Measurements from ENCODE around the gene SPEN.

Gene SPEN

DNA sequence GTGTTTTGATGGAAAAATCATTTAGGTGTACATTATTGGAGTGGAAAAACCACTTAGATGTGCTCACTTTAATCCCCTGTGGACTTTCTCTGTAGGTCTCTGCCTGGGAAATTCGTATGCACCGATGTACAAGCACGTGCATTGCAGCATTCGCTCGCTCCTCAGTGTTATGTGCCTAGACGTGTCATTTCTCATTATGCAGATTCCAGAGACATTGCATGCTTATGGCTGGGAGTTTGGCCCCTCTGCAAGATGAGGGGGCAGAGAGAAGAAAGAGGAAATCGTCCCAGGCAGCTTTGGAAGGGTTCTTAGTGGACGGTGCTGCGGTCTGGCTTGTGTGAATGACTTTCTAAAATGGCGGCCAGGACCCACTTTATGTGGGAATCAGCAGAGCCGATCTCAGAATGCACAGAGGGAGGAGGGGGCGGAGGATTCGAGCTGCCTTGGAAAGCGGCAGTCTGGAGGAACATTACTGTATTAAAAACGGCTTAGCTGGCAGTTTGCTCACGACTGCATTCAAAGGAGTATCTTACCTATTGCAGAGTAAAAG is 2.3 kb downstream of the SPEN start (continued):
- TF ChIP-seq, protein P1, sequence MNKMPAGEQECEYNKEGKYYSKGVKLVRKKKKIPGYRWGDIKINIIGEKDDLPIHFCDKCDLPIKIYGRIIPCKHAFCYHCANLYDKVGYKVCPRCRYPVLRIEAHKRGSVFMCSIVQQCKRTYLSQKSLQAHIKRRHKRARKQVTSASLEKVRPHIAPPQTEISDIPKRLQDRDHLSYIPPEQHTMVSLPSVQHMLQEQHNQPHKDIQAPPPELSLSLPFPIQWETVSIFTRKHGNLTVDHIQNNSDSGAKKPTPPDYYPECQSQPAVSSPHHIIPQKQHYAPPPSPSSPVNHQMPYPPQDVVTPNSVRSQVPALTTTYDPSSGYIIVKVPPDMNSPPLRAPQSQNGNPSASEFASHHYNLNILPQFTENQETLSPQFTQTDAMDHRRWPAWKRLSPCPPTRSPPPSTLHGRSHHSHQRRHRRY (tag by site-specific recombination; IDR thresholded peaks at IDR 0.05) = no peak
- TF ChIP-seq KLF9 (tag by site-specific recombination; IDR thresholded peaks at IDR 0.05; ENCODE audit: low read depth) = peak; percentile 7; the same call in 1 of the 2 replicates
- TF ChIP-seq ZNF18 (tag by site-specific recombination; IDR thresholded peaks at IDR 0.05) = peak; percentile 54
- peak; percentile 76 for TF ChIP-seq ZNF335 (tag by site-specific recombination; conservative IDR thresholded peaks at IDR 0.05)
- peak; percentile 83 for TF ChIP-seq ZNF2 (tag by site-specific recombination; IDR thresholded peaks at IDR 0.05)
- TF ChIP-seq KLF8 (tag by site-specific recombination; IDR thresholded peaks at IDR 0.05) = peak; percentile 12; the same call in 1 of the 2 replicates
- peak; percentile 32; the same call in 1 of the 2 replicates for TF ChIP-seq REPIN1 (tag by site-specific recombination; IDR thresholded peaks at IDR 0.05; ENCODE audit: low read depth)
- TF ChIP-seq ZNF391 (tag by site-specific recombination; IDR thresholded peaks at IDR 0.05; ENCODE audit: borderline replicate concordance, low read depth) = no peak
- peak; percentile 78 for TF ChIP-seq YY1 (tag by site-specific recombination; IDR thresholded peaks at IDR 0.05)
- TF ChIP-seq ZNF580 (tag by site-specific recombination; IDR thresholded peaks at IDR 0.05) = no peak; the same call in 1 of the 2 replicates
- TF ChIP-seq ZNF24 (tag by site-specific recombination; IDR thresholded peaks at IDR 0.05) = peak; percentile 60; the same call in 1 of the 2 replicates
- TF ChIP-seq MYNN (tag by site-specific recombination; IDR thresholded peaks at IDR 0.05; ENCODE audit: borderline replicate concordance) = no peak
- no peak for TF ChIP-seq ZFP3 (tag by site-specific recombination; IDR thresholded peaks at IDR 0.05; ENCODE audit: low read depth)
- peak; percentile 93 for TF ChIP-seq ZBTB17 (tag by site-specific recombination; IDR thresholded peaks at IDR 0.05)
- TF ChIP-seq ZNF660 (tag by site-specific recombination; IDR thresholded peaks at IDR 0.05) = peak; percentile 56; the same call in 1 of the 2 replicates
- peak; percentile 67; the same call in 1 of the 2 replicates for TF ChIP-seq PRDM4 (tag by site-specific recombination; IDR thresholded peaks at IDR 0.05)
- TF ChIP-seq SP3 (tag by site-specific recombination; IDR thresholded peaks at IDR 0.05) = peak; percentile 37; the same call in 1 of the 2 replicates
- TF ChIP-seq TRIM28 (IDR thresholded peaks at IDR 0.05; ENCODE audit: borderline replicate concordance, low read length) = peak; percentile 80; the same call in 1 of the 2 replicates
- peak; percentile 6; the same call in 1 of the 2 replicates for TF ChIP-seq IKZF3 (tag by site-specific recombination; IDR thresholded peaks at IDR 0.05)
- 0 out of 2 replicates have a peak, but pooled peaks have one; percentile 13 for TF ChIP-seq SP7 (tag by site-specific recombination; IDR thresholded peaks at IDR 0.05)
- peak; percentile 69 for TF ChIP-seq ZXDB (tag by site-specific recombination; IDR thresholded peaks at IDR 0.05)
- TF ChIP-seq PRDM1 (tag by site-specific recombination; IDR thresholded peaks at IDR 0.05) = peak; percentile 97
- TF ChIP-seq WT1 (tag by site-specific recombination; IDR thresholded peaks at IDR 0.05) = 0 out of 2 replicates have a peak, but pooled peaks have one; percentile 7
- no peak for TF ChIP-seq ZFP37 (tag by site-specific recombination; IDR thresholded peaks at IDR 0.05)
- TF ChIP-seq, protein P2, sequence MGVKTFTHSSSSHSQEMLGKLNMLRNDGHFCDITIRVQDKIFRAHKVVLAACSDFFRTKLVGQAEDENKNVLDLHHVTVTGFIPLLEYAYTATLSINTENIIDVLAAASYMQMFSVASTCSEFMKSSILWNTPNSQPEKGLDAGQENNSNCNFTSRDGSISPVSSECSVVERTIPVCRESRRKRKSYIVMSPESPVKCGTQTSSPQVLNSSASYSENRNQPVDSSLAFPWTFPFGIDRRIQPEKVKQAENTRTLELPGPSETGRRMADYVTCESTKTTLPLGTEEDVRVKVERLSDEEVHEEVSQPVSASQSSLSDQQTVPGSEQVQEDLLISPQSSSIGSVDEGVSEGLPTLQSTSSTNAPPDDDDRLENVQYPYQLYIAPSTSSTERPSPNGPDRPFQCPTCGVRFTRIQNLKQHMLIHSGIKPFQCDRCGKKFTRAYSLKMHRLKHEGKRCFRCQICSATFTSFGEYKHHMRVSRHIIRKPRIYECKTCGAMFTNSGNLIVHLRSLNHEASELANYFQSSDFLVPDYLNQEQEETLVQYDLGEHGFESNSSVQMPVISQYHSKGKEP (tag by site-specific recombination; IDR thresholded peaks at IDR 0.05) = peak; percentile 90
- TF ChIP-seq ZFHX2 (tag by site-specific recombination; conservative IDR thresholded peaks at IDR 0.05) = peak; percentile 33
- 0 out of 2 replicates have a peak, but pooled peaks have one; percentile 26 for TF ChIP-seq MZF1 (tag by site-specific recombination; IDR thresholded peaks at IDR 0.05; ENCODE audit: borderline replicate concordance)
- no peak for TF ChIP-seq ZNF248 (tag by site-specific recombination; IDR thresholded peaks at IDR 0.05)
- TF ChIP-seq SP2 (tag by site-specific recombination; IDR thresholded peaks at IDR 0.05) = 0 out of 2 replicates have a peak, but pooled peaks have one; percentile 2
- TF ChIP-seq PRDM10 (tag by site-specific recombination; IDR thresholded peaks at IDR 0.05) = peak; percentile 56
